Suppressor macrophage (primary cell): Measurements from ENCODE around the gene SLC12A8.
A peak's percentile ranks its signal among the peaks of the same experiment; 100 is the strongest.

Experiments
- DNase-seq, 4 experiments: peaks; one replicate each; pipeline ENCODE4 v3.0.0-alpha.2; 2020 to 2022

SLC12A8 gene

DNA sequence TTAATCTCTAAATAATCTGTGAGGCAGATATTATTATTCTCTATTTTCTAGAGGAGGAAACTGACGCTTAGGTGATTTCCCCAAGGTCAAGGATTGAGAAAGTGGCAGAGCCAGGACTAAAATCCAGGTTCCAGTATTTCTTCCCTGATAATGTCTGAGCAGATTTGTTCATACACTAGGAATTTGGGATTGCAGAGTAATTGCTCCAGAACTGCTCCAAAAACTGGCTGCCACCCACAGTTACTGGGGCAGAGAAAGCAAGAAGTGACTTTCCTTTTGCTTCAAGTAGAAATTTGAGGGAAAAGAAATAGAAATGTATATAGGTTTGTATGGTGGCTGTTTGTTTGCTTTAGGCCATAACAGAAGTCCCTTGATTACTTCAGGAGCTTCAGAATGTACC lies 60.6 kb downstream of the SLC12A8 start:
- peak in 1 of 4 experiments; percentile 2 for DNase-seq

GRCh38 chr3:125151442-125151817 lies 61.1 kb downstream of the SLC12A8 start:
- DNase-seq = peak in 1 of 4 experiments; percentile 0

DNA sequence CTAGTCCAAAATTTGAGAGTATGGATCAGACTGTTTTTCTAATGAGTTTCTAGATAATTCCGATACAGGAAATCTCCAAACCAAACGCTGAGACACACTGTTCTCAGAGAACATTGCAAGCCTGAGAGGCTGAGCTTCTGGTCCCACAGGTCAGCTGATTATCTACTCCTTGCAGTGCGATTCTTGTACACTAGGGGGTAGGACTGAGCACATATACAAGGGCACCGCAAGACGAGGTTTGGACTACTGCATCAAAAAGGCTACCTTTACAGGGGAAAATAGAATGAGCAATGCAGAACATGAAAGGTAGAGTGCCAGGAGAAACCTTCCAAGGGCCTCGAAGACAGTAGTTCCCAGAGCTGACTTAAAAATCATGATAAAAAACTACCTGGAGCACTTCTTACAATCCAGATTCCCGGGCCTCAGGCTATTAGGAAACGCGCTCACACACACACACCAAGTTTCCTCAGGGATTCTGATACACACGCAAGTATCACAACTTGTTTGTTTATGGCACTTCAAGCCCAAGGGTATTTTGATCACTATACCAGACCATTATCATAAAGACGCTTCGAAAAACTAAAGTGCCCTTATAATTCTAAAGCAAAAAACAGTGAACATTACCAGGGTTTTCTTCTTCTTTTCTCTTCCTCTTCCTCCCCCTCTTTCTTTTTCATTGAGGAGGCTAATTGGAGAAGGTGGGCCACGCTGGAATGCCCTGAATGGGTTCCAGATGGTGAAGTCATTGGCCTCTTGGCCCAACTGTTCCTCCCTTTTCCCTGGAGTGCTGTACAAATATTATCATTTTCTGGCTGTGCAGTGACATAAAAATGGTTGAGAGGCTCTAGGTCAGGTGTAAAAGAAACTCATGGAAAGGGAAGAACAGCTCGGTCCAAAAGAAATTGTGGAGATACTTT lies 61.8 kb downstream of the SLC12A8 start:
- peak; percentile 74 to 78 (median 76) for DNase-seq

DNA sequence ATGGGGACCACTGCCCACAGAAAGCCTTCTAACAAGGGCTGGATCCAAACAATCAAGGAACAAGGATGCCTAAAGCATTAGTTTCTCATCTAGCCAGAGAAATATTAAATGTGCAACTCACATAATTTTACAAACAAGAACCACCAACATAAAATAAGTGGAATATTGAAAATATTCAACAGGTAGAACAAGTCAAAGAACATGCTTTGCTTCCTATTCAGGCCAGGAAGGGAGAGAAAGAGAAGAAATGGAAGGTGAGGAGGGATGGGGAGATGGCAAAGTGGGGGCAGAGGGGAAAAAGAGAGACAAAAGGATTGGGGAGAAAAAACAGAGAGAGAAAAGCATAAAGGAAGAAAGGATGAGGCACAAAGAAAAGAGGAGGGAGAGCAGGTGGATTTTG lies 63.1 kb downstream of the SLC12A8 start:
- peak in 1 of 4 experiments; percentile 0 for DNase-seq

GRCh38 chr3:125148836-125149235 lies 63.7 kb downstream of the SLC12A8 start:
- peak in 1 of 4 experiments; percentile 16 for DNase-seq

- peak in 1 of 4 experiments; percentile 6 for DNase-seq
These were observed 64.3 kb downstream of the SLC12A8 start for GRCh38 chr3:125148016-125148812.

- DNase-seq = no peak
These were observed 65.1 kb downstream of the SLC12A8 start for GRCh38 chr3:125147491-125147820.

- peak; percentile 83 to 89 (median 88) for DNase-seq
These were observed 65.7 kb downstream of the SLC12A8 start for GRCh38 chr3:125146626-125147490.

- DNase-seq = peak; percentile 76 to 92 (median 84)
These were observed 66.6 kb downstream of the SLC12A8 start for GRCh38 chr3:125145751-125146475.

GRCh38 chr3:125144653-125145314 lies 67.8 kb downstream of the SLC12A8 start:
- no peak for DNase-seq

DNA sequence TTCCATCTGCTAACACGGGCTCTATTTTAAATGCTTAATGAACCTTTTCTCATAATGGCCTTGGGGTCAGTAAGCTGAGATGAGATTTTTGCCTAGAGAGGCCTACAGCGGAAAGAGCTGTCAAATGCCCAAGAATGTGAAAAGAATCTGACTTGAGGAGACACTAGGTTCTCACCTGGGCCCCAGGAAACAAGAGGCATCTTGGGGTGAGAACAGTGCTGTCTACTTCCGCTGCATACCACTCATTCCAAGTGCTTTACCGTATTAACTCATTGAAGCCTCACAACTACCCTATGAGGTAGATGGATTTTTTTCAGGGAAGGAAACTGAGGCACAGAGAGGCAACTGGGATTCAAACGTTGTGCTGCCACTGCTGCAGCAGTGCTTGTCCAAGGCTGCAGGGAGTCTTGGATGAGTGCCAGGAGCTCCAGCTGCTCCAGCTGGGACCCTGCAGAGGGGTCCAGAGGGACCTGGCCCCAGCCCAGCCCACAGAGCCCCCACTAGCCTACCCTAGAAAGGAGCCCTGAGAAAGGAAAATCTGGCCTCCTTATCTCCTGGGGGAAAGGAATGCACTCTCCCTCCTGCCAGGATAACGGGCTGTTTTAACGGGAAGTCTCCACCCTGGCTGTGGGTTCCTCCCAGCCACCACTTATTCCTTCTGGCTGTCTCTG lies 68.4 kb downstream of the SLC12A8 start:
- no peak for DNase-seq

DNA sequence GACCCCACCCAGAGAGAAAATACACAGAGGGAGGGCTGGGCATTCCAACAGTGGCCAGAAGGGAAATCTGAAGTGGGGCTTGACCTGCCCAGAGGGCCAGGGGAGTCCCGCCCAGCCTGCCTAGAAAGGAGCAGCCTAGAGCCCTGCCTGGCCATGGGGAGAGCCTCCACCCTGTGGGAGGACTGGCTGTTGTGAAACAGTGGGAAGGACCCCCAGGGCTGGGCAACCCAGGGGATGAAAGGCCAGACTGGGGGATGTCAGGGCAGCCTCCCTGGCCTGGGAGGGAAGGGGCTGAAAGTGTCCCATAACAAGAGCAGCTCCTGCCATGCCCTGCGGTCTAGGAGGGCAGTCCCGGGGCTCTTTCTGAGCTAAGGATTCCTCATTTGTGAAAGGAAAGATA lies 69.0 kb downstream of the SLC12A8 start:
- no peak for DNase-seq

GRCh38 chr3:125142940-125143339 lies 69.6 kb downstream of the SLC12A8 start:
- peak; percentile 21 to 56 (median 37) for DNase-seq

GRCh38 chr3:125142420-125142778 lies 70.1 kb downstream of the SLC12A8 start:
- no peak for DNase-seq

GRCh38 chr3:125141596-125142419 lies 70.7 kb downstream of the SLC12A8 start:
- DNase-seq = peak; percentile 53 to 84 (median 74)

- DNase-seq = no peak
These were observed 71.5 kb downstream of the SLC12A8 start for GRCh38 chr3:125140818-125141595.

DNA sequence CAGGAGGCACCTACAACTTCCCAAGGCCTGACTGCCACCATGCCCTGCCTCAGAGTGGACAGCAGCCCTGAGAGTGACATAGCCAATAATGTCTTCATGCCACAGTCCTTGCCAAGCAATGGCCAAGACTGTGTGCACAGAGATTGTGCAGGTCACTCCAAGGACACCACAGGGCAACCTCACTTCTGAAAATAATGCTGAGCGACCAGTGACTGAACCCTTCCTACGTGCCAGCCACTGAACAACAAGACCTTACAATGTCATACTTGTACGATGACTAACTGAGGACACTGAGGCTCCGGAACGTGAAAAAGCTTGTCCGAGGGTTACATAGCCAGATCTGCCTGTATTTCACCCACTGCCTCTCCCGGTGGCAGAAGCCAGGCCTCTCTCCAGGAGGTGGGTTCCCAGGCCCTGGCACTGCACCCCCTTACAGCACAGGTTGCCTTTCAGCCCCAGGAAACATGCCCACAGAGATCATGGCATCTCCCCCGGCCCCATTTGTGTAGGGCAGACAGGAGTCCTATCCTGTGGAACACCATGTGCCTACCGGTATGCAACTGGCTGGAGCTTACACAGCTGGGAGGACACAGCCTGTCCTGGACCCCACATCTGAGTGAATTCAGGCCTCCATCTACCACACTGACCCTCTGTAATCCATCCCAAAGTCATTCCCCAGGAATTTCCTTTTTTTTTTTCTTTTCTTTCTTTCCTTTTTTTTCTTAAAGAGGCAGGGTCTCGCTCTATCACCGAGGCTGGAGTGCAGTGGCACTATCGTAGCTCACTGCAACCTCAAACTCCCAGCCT lies 72.3 kb downstream of the SLC12A8 start:
- no peak for DNase-seq

GRCh38 chr3:125139386-125139785 lies 73.2 kb downstream of the SLC12A8 start:
- no peak for DNase-seq
